ENCODE results near the gene NTN4.

Gene NTN4

DNA sequence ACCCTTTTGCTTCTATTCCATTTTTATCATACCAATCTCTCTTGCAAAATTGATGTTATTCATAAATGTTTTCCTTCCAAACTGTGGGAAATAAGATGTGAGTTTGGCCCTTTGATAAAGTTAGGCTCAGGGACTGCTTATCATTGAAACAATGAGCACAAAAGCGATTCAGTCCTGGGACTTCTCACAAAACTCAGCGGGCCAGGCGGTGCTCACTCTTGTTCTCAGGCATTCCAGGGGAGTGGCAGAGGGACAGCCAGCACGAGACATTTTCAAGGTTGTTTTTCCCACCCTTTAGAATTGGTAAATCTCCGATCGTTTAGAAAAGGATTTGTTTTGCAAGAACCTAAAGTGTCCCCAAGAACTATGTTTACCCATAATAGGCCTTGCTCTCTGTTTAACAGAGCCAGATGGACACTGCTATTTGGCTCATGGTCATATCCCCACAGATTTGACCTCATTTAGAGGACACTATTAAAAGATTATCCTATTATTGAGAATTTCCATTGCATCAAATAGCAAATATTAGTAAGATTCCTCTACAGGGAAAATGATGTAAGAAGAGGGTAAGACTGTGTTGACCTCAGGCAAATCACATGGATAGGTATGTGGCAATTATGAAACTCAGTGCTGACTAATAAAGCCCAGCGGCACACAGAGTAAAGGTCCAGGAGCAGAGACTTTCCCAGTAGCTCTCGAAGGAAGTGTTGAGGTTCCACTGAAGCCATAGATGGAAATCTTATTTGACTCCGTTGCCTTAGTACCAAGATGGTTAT lies 136.6 kb downstream of the NTN4 start:
- DNase-seq = peak; percentile 5

DNA sequence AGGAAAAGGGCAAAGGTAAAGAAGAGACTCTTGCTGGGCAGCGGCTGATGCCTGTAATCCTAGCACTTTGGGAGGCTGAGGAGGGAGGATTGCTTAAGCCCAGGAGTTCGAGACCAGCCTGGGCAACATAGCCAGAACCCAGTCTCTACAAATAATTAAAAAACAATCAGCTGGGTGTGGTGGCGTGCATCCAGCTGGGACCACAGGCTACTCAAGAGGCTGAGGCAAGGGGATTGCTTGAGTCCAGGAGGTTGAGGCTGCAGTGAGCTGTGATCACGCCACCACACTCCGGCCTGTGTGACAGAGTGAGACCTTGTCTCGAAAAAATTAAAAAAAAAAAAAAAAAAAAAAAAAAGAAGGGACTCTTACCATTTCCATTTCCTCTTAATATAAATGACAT lies 138.9 kb downstream of the NTN4 start:
- DNase-seq = no peak

DNA sequence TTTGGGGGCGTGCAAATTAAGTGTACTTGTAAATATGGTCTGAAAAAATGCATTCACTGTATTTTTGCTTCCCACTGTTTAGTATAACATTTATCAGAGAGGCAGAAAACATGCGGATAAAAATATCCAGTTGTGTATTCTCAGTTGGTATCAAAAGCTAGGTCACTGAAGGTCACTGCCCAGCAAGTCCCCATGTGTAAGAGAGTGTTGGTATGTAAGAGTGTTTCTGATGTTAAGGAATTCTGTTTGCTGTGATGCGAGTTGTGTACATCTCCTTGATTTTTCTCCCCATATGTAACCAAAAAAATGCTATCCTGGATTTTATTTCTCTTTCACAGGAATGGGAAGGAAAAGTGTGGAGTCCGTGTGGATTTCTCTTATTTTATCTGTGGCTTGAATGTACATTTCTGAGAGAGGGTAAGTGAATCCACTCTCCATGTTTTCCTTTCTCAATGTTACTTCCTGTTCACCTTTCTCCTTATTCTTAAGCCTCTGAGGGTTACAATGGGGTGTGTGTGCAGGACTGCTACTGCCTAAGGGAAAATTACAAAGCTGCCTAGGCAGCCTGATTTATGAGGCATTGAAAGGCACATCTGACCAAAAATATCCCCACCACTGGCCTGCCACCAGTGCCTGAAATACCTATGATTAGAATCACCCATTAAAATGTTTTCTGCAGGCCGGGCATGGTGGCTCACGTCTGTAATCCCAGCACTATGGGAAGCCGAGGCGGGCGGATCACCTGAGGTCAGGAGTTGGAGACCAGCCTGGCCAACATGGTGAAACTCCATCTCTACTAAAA lies 141.4 kb downstream of the NTN4 start:
- DNase-seq = no peak

DNA sequence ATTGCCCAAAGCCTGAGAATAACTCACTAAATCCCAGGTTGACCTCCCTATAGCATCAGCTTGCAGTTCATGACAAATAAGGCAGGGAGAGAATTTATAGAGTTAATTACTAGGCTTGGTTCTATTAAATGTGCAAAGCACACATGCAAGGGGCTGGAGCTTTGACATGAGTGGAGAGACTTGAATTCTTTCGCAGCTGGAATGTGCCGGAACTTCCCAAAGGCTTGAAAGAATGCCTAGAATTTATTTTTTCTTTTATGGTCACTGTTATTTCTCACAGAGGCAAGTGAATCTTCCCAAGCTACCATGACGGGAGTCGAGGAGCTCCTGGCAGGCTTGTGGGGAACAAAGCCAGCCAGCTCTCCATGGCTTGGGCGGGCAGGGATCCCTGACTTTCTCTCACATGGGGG lies 143.8 kb downstream of the NTN4 start:
- no peak for DNase-seq

DNA sequence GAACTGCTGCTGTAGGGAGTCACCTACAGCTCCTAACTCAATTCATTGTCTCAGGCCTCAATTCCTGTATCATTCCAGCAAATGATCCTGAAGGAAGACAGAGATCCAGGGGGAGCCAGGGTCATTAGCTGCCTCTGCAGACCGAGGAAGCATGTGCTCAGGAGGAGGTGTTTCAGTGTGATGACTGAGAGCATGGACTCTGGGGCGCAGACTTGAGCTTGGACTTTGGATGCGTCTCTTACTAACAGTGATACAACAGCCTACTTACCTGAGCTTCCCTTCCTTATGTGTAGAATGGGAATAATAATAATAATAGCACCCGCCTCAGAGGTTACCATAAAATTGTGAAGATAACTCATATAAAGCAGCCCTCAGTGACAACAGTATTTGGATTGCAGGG lies 147.3 kb downstream of the NTN4 start:
- no peak for DNase-seq

DNA sequence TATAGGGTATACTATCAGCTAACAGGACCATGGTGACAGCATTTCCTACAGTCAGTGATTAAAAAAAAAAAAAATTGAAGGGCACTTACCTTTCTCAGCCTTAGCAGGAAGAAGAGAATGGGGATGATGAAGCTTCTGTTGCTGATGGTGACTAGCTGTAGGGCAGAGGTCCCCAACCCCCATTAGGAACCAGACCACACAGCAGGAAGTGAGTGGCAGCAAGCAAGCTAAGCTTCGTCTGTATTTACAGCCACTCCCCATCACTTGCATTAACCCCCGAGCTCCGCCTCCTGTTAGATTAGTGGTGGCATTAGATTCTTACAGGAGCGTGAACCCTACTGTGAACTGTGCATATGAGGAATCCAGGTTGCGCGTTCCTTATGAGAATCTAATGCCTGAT lies 148.0 kb downstream of the NTN4 start:
- no peak for DNase-seq

DNA sequence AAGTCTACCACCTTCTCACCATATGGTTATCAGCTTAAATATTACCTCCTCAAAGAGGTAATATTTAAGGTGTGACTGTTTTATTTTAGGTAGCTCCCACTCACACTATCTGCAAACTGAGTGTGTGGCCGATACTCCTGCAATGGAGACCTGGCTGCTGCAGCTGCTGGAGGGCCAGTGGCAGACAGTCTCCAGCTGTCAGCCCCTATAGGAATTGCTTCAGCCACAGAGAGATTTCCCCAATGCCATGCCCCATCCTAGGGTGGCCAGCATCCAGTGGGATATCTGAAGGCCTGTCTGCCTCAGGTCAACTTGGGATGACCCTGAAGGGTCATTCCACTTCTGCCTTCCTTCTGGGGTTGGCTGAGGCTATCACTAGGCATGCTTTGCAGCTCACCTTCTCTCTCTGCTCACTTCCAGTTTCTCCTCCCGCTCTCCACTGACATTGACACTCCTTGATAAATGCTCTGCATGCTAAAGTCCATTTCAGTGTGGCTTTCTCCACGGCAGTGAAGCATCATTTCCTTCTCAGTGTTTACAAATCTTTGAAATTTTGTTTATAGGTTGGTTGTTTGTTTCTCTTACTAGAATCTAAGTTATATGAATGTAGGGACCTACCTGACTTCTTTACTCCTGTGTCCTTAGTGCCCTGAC lies 149.1 kb downstream of the NTN4 start:
- DNase-seq = no peak

DNA sequence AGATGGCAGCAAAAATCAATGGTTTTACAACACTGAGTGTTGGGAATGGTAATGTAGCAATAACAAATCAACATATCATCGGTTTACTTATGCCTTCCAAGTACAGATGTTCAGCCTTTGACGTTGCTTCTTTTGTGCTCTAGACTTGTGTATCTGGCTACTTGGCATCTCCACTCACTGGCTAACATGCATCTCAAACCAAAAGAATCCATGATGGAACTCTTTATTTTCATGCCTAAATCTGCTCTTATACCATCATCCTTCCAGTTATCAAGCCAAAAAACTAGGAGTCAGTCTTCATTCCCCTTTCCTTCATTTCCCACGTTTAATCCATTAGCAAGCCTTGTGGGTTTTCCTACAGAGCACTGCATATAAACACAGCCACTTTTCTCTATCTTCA lies 150.0 kb downstream of the NTN4 start:
- no peak for DNase-seq

DNA sequence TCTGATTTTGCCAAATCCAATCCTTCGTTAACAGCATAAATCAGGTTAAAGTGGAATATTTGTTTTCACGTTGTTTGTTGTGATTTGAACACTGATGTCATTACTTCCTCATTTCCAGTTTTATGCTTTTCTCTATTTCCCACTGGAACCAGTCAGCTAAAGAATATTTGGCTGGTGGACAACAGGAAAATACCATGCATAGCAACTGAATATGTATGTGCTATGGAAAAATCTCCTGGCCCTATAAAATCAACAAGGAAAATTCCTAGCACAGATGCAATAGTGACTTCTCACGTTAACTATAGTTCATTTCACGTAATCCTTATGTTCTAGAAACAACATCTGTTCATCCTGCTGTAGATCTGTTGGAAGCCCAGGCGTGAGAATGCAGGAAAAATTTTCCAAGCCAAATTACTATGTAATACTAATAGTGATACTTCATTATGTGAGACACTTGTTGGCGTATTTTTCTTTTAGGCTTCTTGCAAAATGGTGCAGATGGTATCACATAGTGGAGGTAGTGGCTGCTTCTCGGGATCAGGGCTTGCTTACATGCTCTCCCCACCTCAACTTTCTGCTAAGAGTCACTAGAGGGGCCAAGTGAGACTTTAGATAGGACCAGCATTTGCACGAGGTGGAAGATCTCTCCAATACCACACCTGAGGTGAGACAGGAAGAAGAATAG lies 153.0 kb downstream of the NTN4 start:
- no peak for DNase-seq

DNA sequence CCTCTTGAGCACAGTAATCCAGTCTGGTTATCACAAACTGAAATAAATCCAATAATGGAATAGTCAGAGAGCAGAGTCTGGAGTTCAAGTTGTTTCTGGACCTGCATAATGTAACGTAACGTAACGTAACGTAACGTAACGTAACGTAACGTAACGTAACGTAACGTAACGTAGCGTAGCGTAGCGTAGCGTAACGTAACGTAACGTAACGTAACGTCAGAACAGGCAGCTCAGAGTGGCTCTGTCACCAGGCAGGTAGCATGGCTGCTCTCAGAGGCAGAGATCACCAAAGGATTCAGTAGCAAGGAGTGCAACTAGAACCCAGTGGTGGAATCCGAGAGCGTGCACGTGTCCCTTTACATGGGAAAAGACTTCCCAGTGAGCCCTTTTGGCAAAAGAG lies 153.6 kb downstream of the NTN4 start:
- no peak for DNase-seq

DNA sequence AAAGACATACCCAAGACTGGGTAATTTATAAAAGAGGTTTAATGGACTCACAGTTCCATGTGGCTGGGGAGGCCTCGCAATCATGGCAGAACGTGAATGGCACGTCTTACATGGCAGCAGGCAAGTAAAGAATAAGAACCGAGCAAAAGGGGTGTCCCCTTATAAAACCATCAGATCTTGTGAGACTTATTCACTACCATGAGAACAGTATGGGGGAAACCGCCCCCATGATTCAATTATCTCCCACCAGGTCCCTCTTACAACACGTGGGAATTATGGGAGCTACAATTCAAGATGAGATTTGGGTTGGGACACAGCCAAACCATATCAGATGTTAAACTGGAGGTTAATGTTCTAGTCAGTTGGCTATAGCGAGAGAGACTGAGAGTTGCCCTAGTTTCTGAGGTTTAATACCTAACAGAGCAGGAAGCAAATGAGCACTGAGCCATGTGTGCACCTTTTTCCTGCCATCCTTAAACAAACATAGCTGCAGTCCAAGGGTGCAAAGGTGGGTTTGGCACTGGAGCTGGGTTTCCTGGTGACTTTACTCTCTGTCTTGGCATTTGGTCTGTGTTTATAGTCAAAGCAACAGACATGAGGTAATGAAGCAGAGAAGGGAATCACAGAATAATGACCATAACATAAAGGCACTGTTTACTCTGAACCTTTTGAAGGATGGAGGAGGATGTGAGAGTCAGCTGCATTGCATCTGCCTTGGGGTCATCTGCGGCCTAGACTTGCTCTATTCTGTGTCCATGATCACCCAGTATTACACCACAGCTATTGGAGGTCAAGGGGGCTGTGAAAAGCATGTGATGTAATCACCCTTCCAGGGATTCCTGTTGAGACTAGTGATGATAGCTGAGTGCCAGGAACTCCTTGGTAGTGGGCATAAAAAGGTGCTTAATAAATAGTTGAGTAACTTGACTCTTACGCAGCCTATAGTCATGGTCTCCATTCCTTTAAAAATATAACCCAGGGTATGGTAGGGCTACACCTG lies 155.6 kb downstream of the NTN4 start:
- no peak for DNase-seq

DNA sequence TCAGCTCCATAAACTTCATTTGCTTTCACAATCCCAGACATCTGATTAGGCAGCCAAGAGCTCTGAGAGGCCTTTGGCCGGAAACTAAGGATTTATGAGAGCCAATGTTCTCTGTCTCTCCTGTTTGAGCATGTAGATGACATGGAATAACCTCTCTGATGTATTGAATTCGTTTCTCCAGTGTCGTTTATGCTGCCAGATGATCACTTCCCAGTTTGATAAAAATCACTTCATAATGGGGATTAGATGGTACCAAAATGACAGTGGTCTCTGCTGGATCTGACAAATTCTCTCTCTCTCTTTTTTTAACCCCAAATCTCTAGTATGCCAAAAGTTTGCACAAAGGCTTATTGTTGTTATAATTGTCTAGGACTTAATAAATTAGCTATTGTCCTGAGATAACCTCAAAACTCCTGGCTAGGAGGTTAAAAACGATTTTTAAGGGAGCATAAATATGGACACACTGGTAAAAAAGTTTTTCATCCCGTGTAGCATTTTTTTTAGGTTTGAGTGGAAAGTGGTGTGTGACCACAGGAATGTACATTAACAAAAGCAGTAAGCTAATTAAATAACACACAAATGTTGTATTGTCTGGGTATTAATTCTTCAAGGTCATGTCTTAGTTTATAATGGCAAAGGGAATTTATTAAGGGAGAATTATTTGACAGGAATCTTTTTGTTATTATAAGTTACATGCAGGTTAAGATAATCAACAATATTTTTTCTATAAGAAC lies 156.7 kb downstream of the NTN4 start:
- DNase-seq = no peak

DNA sequence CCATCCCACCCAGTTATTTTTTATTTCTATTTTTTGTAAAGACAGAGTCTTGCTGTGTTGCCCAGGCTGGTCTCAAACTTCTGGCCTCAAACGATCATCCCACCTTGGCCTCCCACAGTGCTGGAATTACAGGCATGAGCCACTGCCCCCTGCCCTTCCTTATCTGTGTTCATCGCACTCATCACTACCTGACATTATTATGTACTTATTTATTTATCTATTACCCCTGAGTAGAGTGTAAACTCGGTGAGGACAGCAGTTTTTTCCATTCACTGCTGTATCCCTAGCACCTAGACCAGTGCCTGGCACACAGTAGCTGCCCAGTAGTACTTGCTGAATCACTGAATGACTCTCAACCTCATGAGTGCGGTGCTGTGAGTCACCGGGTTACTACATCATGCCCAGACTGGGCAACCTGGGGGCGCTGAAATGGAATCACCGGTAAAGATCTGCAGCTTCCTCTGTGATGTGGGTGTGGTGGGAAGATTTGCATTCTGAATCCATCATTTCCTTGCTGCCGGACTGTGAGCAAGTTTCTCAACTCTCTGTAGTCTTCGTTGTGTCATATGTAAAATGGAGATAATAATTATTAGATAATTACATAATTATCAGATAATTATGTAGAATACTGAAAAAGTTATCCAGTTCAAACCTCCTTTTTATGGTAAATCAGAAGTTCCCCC lies 157.4 kb downstream of the NTN4 start:
- peak; percentile 23 for DNase-seq

DNA sequence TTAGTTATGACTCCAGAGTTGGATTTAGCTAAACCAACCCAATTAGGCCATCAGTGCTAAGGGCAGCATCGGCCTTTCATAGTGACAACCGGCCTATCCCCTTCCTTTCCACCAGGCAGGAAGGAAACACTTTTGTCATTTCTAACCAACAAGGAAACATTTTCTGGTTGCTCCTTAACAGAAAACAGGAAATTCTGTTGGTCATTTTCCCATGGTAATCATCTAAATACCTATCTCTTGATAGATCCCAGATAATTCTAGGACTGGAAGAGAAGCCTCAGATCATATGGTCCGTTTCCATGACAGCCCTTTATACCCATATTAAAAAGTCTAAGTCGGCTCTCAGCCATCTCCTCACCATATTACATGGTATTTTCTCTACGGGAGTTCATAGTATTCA lies 160.1 kb downstream of the NTN4 start:
- no peak for DNase-seq

DNA sequence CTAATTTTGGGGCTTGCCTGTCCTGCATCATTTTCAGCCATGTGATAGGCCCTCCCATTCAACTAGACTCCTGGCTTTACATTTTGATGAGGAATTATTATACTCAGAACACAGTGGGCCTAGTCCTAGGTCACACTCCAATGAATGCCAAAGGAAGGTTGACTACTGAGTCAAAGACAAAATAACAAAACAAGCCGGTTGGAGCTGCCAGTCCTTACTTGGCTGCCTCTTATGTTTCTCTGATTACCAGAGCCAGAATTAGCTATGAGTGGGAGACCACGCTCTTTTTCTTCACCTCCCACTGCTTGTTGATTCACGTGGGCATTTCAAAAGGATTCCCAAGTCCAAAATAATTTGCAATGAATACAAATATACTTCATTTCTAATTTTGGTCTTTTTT lies 161.2 kb downstream of the NTN4 start:
- DNase-seq = no peak

DNA sequence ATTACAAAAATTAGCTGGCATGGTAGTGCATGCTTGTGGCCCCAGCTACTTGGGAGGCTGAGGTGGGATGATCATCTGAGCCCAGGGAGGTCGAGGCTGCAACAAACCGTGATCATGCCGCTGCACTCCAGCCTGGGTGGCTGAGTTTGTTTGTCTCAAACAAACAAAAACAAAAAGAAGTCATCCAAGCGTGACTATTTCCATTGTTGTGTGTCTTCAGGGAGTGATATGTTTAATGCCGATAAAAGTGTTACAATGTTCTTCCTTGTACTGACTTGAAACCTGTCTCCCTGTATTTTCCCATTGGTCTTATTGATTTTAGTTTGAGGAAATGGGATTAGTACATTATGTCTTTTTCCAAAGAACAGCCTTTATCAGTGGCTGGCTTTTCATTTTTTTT lies 163.7 kb downstream of the NTN4 start:
- no peak for DNase-seq

DNA sequence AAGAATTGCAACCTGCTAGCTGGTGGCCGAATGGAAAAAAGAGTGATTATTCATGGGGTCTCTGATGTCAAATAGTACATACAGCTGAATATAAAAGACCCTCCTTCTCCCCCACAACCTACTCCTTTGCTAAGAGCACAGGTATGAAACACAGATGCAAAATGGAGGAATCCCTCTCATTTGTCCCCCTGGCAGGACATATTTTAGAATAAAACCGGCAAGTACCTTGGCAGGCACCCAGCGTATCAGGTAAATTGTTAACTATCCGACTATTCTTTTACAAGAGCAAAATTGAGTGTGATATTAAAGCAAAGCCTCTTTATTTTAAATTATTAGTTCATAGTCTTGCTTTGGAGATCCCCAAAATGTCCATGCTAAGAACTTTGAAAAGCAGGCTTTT lies 165.6 kb downstream of the NTN4 start:
- DNase-seq = no peak

DNA sequence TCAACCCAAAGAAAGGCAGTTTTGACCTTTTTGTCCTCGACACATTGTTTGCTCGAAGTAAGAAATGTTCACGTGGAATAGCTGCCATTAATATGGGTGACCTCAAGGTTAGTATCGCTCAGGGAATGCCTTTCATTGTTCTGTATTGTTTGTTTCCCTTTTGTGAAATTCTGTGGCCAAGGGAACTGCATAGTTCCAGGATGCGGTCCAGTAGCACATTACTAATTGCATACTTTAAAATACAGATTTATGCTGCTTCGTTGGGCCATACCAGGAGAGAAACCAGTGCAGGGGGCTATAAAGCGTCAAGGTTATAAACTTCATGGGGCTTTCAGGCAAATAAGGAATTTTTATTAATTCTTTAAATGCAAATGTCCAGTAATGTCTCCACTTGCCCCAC lies 166.0 kb downstream of the NTN4 start:
- DNase-seq = no peak

DNA sequence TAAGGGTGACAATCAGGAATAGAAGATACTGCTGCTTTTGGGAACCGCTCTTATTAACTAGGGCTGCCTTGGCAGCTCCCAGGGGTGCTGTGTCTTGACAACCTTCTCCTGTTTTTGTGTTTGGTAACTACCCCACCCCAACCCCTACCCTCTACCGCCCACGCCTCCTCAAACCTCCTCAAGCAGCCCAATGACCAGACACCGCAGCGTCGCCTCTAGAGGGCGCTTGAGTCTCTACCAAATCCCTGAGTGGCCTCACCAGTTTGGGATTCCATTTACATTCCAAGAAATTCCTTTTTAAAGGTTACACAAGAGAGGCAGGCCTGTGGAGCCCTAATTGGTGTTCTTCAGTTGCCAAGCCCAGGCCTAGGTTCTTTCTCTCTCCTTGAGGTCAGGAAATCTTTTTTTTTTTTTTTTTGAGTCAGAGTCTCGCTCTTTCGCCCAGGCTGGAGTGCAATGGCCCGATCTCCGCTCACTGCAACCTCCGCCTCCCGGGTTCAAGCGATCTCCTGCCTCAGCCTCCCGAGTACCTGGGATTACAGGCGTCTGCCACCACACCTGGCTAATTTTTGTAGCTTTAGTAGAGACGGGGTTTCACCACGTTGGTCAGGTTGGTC lies 166.9 kb downstream of the NTN4 start:
- DNase-seq = peak; percentile 30

DNA sequence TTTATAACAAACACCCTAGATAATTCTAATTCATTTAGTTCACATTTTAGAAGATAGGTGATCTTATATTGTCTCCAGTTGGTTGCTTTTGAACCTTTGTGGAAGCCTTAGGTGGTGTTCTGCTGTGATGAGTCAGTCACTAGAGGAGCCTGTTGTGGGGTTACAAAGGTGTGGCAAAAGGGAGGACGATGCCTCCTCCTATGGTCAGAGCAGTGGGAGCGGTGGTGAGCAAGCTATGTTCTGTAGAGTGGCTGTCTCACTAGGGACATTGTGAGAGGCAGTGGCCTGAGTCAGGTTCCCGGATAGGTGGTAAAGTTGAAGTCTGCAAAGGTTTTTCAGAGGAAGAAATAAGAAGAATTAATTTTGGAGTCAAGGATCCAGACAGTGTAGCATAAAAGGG lies 167.7 kb downstream of the NTN4 start:
- no peak for DNase-seq

All from activated CD4-positive, alpha-beta T cell treated with anti-CD3 and anti-CD28 coated beads, Interleukin-10, Interleukin-2, amounts not matched to agents 100 ng/mL and 50 ng/mL, durations not matched to agents 16 hours and 8 hours (primary cell).